Right cardiac atrium (tissue), 5 donors: ENCODE data around the gene DPH5. TPM values are rescaled to one million over a fixed set of nuclear protein-coding genes. Genes with fewer than 3 reads are reported as not detected.
"Not testable (repeated sequence)": the region's sequence is repeated elsewhere in the genome, so short reads cannot be mapped to it uniquely, and the experiment has no call there.

Experiments used
- ATAC-seq, 2 donors: fragments of 200-7000 bp; cut with Tn5 transposase; one replicate each; pipeline versions ENCODE4 v1.8.0 to v1.9.1; 2020; ENCODE audit warnings: moderate library complexity in 2 of 2, mild to moderate bottlenecking in 1 of 2
- DNase-seq, 3 donors: peaks; one replicate each; pipeline ENCODE4 v3.0.0-alpha.2; 2020
- H3K27ac ChIP-seq: one replicate; pipeline ENCODE4 v1.5.1; 2013; ENCODE audit warnings: mild to moderate bottlenecking, low read length, control low read depth, moderate library complexity
- H3K27me3 ChIP-seq: one replicate; pipeline ENCODE4 v1.6.1; 2013; ENCODE audit not compliant: control insufficient read depth, insufficient read depth
- H3K4me1 ChIP-seq: one replicate; pipeline ENCODE4 v1.6.1; 2013; ENCODE audit warnings: low read length; ENCODE audit not compliant: control insufficient read depth, insufficient read depth
- H3K4me3 ChIP-seq: one replicate; pipeline ENCODE4 v1.5.1; 2013; ENCODE audit warnings: low read length, control low read depth
- H3K9me3 ChIP-seq: one replicate; pipeline ENCODE4 v1.6.1; 2013; ENCODE audit warnings: low read length; ENCODE audit not compliant: control insufficient read depth
- WGBS: extraction: QIAGEN DNeasy Blood & Tissue Kit; methylation state at CpG from one replicate; pipeline ENCODE4 v1.1.7; 2013; 5-methylcytosine and 5-hydroxymethylcytosine counted together
- intact Hi-C, 4 donors: fragments of 100-400 bp; cut with DNase I; formaldehyde crosslinking; loops; one replicate each; pipeline versions ENCODE4 v1.11.0 to v1.14.0; 2022 to 2023
- long read RNA-seq, 4 donors: library from polyadenylated mRNA; unstranded; transcript quantifications; one replicate each; pipeline ENCODE4 v2.0.0, GENCODE V29; 2020 to 2021
- polyA plus RNA-seq: library from polyadenylated mRNA; stranded (reverse); fragments of 200-250 nt; gene quantifications from one replicate; pipeline ENCODE4 v1.2.3, GENCODE V29; 2013
- total RNA-seq, 4 donors: library from RNA; stranded (reverse); fragmentation: NEBNext Ultra II Directional; extraction: Animal tissue kit (Norgen Biotek cat#: 25700); gene quantifications; one replicate each; pipeline ENCODE4 v1.2.1, GENCODE V29; 2021
- donor health status: healthy with polysubstance abuse.
- donor health status: DM: no; HTN: yes; CAD: no.
- donor health status: DM: no; HTN: no; CAD: no.
- donor health status: DM: no; HTN: yes; CAD: no; lungs with severe emphysema.
- donor health status: DM: yes; HTN: yes; CAD: no.

DPH5 gene
- total RNA-seq (10 to 100 TPM; 30.9 to 41.2 (median 35.0) TPM), polyA plus RNA-seq (36.1 TPM)
- long read RNA-seq, donor 1, transcript DPH5-203 (8 exons, 1,316 nt), result major isoform, 57 of 72 reads
- long read RNA-seq, donor 1, transcript DPH5-201 (8 exons, 1,143 nt), result minor isoform, 5 of 72 reads
- long read RNA-seq, donor 1, partial matches to known transcripts, result 1 of 72 reads
- long read RNA-seq, donor 1, other reads (novel, unspliced or antisense), result 8 of 72 reads
- long read RNA-seq, donor 2, transcript DPH5-203 (8 exons, 1,316 nt), result major isoform, 27 of 31 reads
- long read RNA-seq, donor 2, partial matches to known transcripts, result 1 of 31 reads
- long read RNA-seq, donor 2, other reads (novel, unspliced or antisense), result 2 of 31 reads
- long read RNA-seq, donor 3, transcript DPH5-201 (8 exons, 1,143 nt), result minor isoform, 6 of 126 reads
- long read RNA-seq, donor 3, transcript DPH5-203 (8 exons, 1,316 nt), result major isoform, 86 of 126 reads
- long read RNA-seq, donor 3, transcript DPH5-211 (8 exons, 1,034 nt), result minor isoform, 5 of 126 reads
- long read RNA-seq, donor 3, partial matches to known transcripts, result 0 of 126 reads
- long read RNA-seq, donor 3, other reads (novel, unspliced or antisense), result 28 of 126 reads
- long read RNA-seq, donor 4, transcript DPH5-203 (8 exons, 1,316 nt), result major isoform, 16 of 22 reads
- long read RNA-seq, donor 4, partial matches to known transcripts, result 0 of 22 reads
- long read RNA-seq, donor 4, other reads (novel, unspliced or antisense), result 4 of 22 reads

DNA sequence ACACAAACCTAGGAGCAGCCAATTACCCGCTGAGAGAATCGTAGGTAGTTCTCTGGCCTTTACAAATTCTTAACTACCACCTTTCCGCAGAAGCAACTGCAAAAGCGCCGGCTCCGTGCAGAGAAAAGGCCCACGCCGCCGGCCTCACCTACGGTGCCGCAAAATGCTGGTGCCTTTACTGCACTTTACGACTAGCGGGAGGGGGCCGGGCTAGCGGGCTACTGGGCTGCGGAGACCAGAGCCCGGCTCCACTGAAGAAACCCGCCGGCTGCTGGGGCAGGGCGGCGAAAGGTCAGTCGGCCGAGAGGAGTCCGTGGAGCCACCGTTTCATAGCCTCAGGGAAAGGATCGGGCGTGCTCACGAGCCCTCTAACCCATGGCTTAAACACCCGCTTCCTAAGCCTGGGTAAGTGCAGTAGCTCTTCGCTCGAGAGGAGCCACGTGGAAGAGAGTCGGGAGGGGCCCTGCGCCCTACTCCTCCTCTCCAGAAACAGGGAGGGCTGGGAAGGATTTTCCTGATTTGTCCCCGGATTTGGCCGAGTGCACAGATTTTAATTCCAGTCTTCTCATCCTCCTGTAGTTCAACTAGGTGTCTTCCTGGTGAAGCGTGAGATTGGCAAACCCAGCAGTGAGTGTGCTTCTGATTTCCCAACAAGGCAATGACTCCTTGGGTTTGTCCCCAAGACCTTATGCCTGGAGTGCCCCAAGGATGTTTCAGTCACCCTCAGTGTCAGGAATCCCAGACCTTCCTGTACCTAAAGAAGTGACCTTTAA, at the start of gene DPH5:
DPH5 (minus strand) TSS at position 128 of the 773 bp plus-strand sequence. CDS start 341 bp downstream, outside the sequence.
- no peaks in the 10 kb centered on the region for H3K4me1 ChIP-seq
- no peaks in the 10 kb centered on the region for H3K9me3 ChIP-seq
- peak; percentile 93 to 97 (median 95) for DNase-seq
- H3K27me3 ChIP-seq, result no peaks in the 10 kb centered on the region
- peak within 1 kb of the TSS; percentile 93 for H3K4me3 ChIP-seq
- ATAC-seq, result peak; percentile 98
- under 1% methylated on average over 37 of the region's 37 CpGs for WGBS
- intact Hi-C loops, result loop anchor here in 1 of 4 donors (5.0 kb wide), 1 partner anchor 211 kb away; the partner anchor contains the start of gene S1PR1
- H3K27ac ChIP-seq, result peak within 1 kb of the TSS; percentile 98

- WGBS, result 92% methylated on average over 2 of the region's 2 CpGs
Measured at GRCh38 chr1:101073836-101074235, 48.3 kb upstream of the DPH5 start.

DNA sequence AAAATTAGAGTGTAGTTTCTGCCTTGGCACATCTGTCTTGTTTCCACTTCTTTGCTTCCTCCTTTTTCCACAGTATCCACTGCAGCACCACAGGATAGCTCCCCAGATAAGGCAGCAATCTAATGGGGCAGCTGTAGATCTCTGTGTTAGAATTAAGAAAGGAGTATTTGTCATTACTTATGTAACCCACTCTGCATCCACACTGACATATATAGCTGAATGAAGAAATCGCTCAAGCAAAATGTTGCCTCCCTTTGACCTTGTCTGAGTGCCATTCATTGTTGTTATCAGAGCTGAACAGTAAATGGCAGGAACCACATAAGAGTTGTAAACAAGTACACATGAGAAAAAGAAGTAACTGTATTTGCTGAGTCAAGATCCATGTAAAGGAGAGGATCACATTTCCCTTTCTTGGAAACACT, 45.9 kb upstream of the DPH5 start:
- DNase-seq, result no peak
- Histone ChIP-seq H3K27me3 (no peaks in the 10 kb centered on the region), H3K4me3 (no peak overlapping the region), H3K9me3 (no peaks in the 10 kb centered on the region), H3K4me1 (no peaks in the 10 kb centered on the region), H3K27ac (no peak overlapping the region)
- peak in 1 of 2 donors; percentile 41 for ATAC-seq
- intact Hi-C loops, result no loop called here
- 37% methylated on average over 1 of the region's 1 CpG for WGBS

More at GRCh38 chr1:101073836-101074235, 48.3 kb upstream of the DPH5 start:
- no peak for ATAC-seq
- intact Hi-C loops, result no loop called here
- Histone ChIP-seq H3K27me3 (no peaks in the 10 kb centered on the region), H3K4me3 (no peak overlapping the region), H3K4me1 (no peaks in the 10 kb centered on the region), H3K9me3 (no peaks in the 10 kb centered on the region), H3K27ac (no peak overlapping the region)
- DNase-seq, result no peak

DNA sequence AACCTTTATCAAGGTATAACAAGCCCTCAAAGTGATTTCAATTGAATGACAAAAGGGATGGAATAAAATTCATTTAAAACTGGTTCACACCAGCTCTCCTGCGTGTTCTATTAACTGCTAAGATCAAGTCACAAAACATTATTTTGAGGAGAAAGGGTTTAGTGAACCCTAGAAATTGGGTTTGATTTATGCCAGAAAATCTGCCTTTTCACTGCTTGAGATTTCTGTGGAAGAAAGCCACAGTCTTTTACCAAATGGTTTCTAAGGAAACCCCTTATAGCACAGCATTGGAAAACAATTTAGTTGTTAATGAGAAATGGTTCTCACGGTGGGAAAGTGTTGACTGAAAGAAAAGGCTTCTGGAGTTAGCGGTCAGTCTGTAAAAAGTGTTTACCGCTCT, 43.6 kb upstream of the DPH5 start:
- no peak overlapping the region for H3K4me3 ChIP-seq
- WGBS, result 84% methylated on average over 4 of the region's 4 CpGs
- no peaks in the 10 kb centered on the region for H3K9me3 ChIP-seq
- no peaks in the 10 kb centered on the region for H3K4me1 ChIP-seq
- ATAC-seq (no peak), DNase-seq (no peak)
- intact Hi-C loops, result no loop called here
- no peak overlapping the region for H3K27ac ChIP-seq
- no peaks in the 10 kb centered on the region for H3K27me3 ChIP-seq

GRCh38 chr1:101066937-101067335, 41.4 kb upstream of the DPH5 start:
- ATAC-seq, H3K27me3 ChIP-seq, H3K4me3 ChIP-seq, H3K9me3 ChIP-seq, H3K4me1 ChIP-seq, DNase-seq, H3K27ac ChIP-seq, intact Hi-C loops: not testable (repeated sequence)
- 97% methylated on average over 1 of the region's 1 CpG for WGBS

GRCh38 chr1:101066260-101066936, 40.8 kb upstream of the DPH5 start:
- no peak for DNase-seq
- Histone ChIP-seq H3K4me3 (no peak overlapping the region), H3K27me3 (no peaks in the 10 kb centered on the region), H3K4me1 (no peaks in the 10 kb centered on the region), H3K9me3 (no peaks in the 10 kb centered on the region), H3K27ac (no peak overlapping the region)
- intact Hi-C loops, result no loop called here
- ATAC-seq, result no peak

DNA sequence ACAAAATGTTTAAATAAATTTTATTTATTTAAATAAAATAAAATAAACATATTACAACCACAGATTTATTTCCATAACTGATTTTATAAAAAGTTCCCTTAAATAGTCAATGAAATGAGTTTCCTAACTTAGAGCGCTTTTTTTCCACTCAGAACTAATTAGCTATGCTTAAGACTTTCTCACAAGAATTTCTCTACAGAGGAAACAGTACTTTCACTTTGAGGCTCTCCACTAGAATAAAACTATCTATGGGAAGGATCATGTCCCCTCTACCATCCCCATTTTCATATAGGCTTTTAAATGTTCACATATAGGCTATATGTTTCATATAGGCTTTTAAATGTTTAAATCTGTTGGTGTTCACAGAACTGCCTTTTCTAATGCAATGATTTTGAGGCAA, 40.0 kb upstream of the DPH5 start:
- H3K27ac ChIP-seq, result no peak overlapping the region
- no peaks in the 10 kb centered on the region for H3K4me1 ChIP-seq
- H3K4me3 ChIP-seq, result no peak overlapping the region
- ATAC-seq, result no peak
- DNase-seq, result no peak
- H3K27me3 ChIP-seq, result no peaks in the 10 kb centered on the region
- 95% methylated on average over 1 of the region's 1 CpG for WGBS
- H3K9me3 ChIP-seq, result no peaks in the 10 kb centered on the region
- intact Hi-C loops, result no loop called here

DNA sequence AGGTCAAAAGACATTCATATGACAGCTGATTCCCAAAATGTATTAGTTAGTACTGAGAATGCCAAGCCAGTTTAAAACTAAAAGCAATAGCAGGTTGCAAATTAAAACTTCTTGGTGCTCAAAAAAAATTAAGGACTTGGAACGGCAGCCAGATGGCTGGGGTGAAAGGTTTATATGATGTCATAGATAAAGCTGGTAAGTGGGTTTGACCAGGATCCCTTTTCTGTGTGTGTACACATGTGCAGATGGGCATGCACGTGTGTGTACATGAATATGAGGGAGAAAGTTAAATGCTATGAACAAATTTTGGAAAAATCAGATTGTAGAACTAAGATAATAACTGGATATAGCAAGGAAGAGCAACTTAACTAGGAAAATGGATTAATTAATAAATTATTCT, 39.1 kb upstream of the DPH5 start:
- no peak for DNase-seq
- Histone ChIP-seq H3K27ac (no peak overlapping the region), H3K4me1 (no peaks in the 10 kb centered on the region), H3K4me3 (no peak overlapping the region), H3K27me3 (no peaks in the 10 kb centered on the region), H3K9me3 (no peaks in the 10 kb centered on the region)
- intact Hi-C loops, result no loop called here
- ATAC-seq, result no peak
- whole genome bisulfite sequencing, result 75% methylated on average over 2 of the region's 2 CpGs

DNA sequence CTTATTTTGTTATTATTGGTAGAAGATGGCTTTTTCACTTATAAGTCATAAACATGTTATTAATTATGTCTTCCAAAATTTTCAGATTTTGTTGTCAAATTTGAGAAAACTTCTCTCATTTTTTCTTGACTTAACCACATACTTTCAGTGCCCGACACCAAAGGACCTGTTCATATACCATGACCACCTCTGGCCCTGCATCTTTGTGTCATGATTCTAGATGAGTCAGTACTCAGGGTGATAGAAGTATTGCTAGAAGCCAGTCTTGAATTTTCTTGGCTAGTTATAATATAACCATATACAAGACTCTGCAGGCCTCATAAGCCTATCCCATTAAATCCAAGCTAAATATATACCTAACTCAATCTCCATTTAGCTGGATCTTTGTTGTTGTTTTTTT, 35.4 kb upstream of the DPH5 start:
- DNase-seq (no peak), ATAC-seq (no peak)
- 100% methylated on average over 1 of the region's 1 CpG for WGBS
- no peak overlapping the region for H3K4me3 ChIP-seq
- H3K27ac ChIP-seq, result no peak overlapping the region
- H3K4me1 ChIP-seq, result no peaks in the 10 kb centered on the region
- H3K27me3 ChIP-seq, result no peaks in the 10 kb centered on the region
- no peaks in the 10 kb centered on the region for H3K9me3 ChIP-seq
- intact Hi-C loops, result no loop called here

GRCh38 chr1:101059945-101060542, 34.5 kb upstream of the DPH5 start:
- DNase-seq (no peak), ATAC-seq (no peak)
- Histone ChIP-seq H3K4me1 (no peaks in the 10 kb centered on the region), H3K4me3 (no peak overlapping the region), H3K27ac (no peak overlapping the region), H3K9me3 (no peaks in the 10 kb centered on the region), H3K27me3 (no peaks in the 10 kb centered on the region)
- 68% methylated on average over 6 of the region's 6 CpGs for WGBS
- intact Hi-C loops, result no loop called here
